Lung (tissue), 12 donors: ENCODE results near the gene AASDH. TPM values are rescaled to one million over a fixed set of nuclear protein-coding genes. Genes with fewer than 3 reads are reported as not detected.
A peak's percentile ranks its signal among the peaks of the same experiment; 100 is the strongest.

Experiments
- ATAC-seq: fragments of 200-7000 bp; cut with Tn5 transposase; one replicate; pipeline ENCODE4 v1.9.1; 2020; ENCODE audit warnings: moderate number of reproducible peaks; ENCODE audit not compliant: insufficient read depth, low FRiP score
- DNase-seq, 3 donors: peaks; one replicate each; pipeline ENCODE4 v3.0.0-alpha.2; 2013 to 2017
- H3K27ac ChIP-seq, 2 donors: one replicate each; pipeline ENCODE4 v1.5.1; 2013; ENCODE audit warnings: mild to moderate bottlenecking in 2 of 2, moderate library complexity in 2 of 2, control low read depth in 1 of 2, inconsistent platforms in 1 of 2, low read depth in 1 of 2, low read length in 1 of 2
- H3K27me3 ChIP-seq, 3 donors: one replicate each; pipeline ENCODE4 v1.5.1; 2013; ENCODE audit warnings: low read length in 2 of 3; ENCODE audit not compliant: control insufficient read depth in 3 of 3, insufficient read depth in 3 of 3
- H3K36me3 ChIP-seq, 4 donors: one replicate each; pipeline ENCODE4 v1.5.1; 2013; ENCODE audit warnings: low read length in 4 of 4, mild to moderate bottlenecking in 1 of 4, moderate library complexity in 1 of 4; ENCODE audit not compliant: control insufficient read depth in 4 of 4, insufficient read depth in 4 of 4
- H3K4me1 ChIP-seq, 5 donors: one replicate each; pipeline ENCODE4 v1.5.1; 2013; ENCODE audit warnings: low read length in 5 of 5, mild to moderate bottlenecking in 2 of 5, moderate library complexity in 1 of 5; ENCODE audit not compliant: control insufficient read depth in 5 of 5, insufficient read depth in 5 of 5
- H3K4me3 ChIP-seq: one replicate; pipeline ENCODE4 v1.5.1; 2013; ENCODE audit warnings: mild to moderate bottlenecking, control low read depth, moderate library complexity
- H3K9ac ChIP-seq, 2 donors: one replicate each; pipeline ENCODE4 v1.5.1; 2013; ENCODE audit warnings: low read length in 2 of 2, control low read depth in 1 of 2; ENCODE audit not compliant: insufficient read depth in 1 of 2
- H3K9me3 ChIP-seq, 4 donors: one replicate each; pipeline ENCODE4 v1.5.1; 2013; ENCODE audit warnings: low read length in 3 of 4, mild to moderate bottlenecking in 1 of 4, moderate library complexity in 1 of 4; ENCODE audit not compliant: control insufficient read depth in 4 of 4, insufficient read depth in 3 of 4
- WGBS, 2 donors: extraction: QIAGEN DNeasy Blood & Tissue Kit; methylation state at CpG; one replicate each; pipeline ENCODE4 v1.1.7; 2013; 5-methylcytosine and 5-hydroxymethylcytosine counted together
- polyA plus RNA-seq, 2 donors: library from polyadenylated mRNA; stranded (reverse); fragments of 200-250 nt; gene quantifications; one replicate each; pipeline ENCODE4 v1.2.1, GENCODE V29; 2013
- total RNA-seq, 2 donors: library from RNA; depleted of rRNA in 1 of 2; stranded (reverse); fragments of >200 nt in 1 of 2; gene quantifications; one replicate each; pipeline ENCODE4 v1.2.1, GENCODE V29; 2014 to 2021
- TF ChIP-seq, protein P1 (sequence below): IDR thresholded peaks from 2 replicates; pipeline ENCODE4 v1.5.1; 2012; ENCODE audit warnings: mild to moderate bottlenecking; ENCODE audit errors: control extremely low read depth, extremely low read depth
- donor health status: control.
- donor health status: control.
- donor health status: Bipolar disorder and iron deficiency.
- donor health status: healthy.
- donor health status: DM: yes; HTN: yes; CAD: no.

Gene AASDH
- total and polyA plus RNA-seq, 4 donors, result 2.4 to 23.4 (median 7.2) TPM

DNA sequence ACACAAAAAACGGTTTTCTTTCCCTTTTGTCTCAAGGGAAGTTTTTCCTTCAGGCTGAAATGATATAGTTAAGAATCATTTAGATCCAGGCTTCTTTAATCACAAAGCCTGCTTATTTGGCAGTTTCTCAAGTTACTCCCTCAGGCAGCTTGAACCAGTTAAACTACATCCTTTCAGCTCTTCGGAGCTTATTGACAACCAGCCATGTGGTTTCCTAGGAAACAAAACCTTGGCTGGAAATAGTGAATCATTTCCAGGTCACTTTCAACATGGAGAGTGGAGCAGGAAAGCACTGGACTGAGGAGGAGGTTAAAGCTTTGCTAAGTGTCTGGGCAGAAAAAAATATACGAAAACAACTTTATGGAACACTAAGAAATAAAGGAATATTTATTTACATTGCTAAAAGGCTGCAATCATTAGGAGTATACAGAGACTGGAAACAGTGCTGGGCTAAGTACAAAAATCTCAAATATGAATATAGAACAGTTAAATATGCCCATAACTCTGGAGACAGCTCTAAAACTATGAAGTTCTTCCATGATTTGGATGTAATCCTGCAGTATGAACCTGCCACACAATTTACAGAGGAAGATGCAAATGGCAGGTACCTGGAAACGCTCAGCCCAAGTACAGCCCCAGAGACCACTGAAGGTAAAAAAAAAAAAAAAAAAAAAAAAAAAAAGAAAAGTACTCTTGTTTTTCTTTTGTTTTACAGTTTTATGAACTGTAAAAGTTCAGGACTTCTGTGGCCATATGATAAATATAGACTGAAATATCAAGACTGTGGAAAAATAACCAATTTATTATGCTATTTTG is 23.2 kb upstream of the AASDH start:
- Histone ChIP-seq H3K9ac (peak overlapping the region in 1 of 2 donors; percentile 84), H3K4me3 (no peak overlapping the region)

DNA sequence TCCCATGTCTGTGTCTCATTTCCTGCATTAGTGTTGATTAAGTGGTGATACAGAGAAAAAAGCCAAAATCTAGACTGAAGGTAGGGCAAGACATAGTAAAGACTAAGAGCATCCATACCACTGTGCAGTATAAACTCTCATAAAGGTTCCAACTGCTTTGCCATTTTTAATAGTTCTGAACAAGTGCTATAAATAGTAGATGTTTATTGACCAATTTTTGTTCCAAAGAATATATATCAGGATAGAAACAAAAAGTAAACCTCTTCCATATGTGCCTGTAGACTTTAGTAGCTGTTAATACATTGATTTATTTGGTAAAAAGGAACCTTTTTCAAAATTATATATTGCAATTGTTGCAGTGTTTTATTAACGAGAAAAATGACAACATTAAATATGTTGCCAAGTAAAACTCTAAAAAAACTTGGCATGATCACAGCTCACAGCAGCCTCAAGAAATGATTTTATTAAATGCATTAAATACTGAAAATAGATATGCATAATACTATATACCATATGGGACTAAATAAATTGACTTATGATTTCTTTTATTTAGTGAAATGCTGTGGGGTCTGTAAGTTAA is 22.3 kb upstream of the AASDH start:
- peak overlapping the region in 1 of 2 donors; percentile 84 for H3K9ac ChIP-seq
- H3K27me3 ChIP-seq, result no peaks in the 10 kb centered on the region
- no peak overlapping the region for H3K4me3 ChIP-seq
- ATAC-seq, result no peak
- H3K36me3 ChIP-seq, result peaks cover 0 to 7% (median 2%) of the 10 kb centered on the region in 4 donors
- WGBS, 2 donors, result 29 to 49% methylated on average over 1 of the region's 1 CpG
- H3K4me1 ChIP-seq, result peaks cover 0 to 27% (median 3%) of the 10 kb centered on the region in 5 donors
- H3K27ac ChIP-seq, result no peak overlapping the region
- peak in 1 of 3 donors; percentile 75 for DNase-seq
- H3K9me3 ChIP-seq, result no peaks in the 10 kb centered on the region
- TF ChIP-seq, protein P1, sequence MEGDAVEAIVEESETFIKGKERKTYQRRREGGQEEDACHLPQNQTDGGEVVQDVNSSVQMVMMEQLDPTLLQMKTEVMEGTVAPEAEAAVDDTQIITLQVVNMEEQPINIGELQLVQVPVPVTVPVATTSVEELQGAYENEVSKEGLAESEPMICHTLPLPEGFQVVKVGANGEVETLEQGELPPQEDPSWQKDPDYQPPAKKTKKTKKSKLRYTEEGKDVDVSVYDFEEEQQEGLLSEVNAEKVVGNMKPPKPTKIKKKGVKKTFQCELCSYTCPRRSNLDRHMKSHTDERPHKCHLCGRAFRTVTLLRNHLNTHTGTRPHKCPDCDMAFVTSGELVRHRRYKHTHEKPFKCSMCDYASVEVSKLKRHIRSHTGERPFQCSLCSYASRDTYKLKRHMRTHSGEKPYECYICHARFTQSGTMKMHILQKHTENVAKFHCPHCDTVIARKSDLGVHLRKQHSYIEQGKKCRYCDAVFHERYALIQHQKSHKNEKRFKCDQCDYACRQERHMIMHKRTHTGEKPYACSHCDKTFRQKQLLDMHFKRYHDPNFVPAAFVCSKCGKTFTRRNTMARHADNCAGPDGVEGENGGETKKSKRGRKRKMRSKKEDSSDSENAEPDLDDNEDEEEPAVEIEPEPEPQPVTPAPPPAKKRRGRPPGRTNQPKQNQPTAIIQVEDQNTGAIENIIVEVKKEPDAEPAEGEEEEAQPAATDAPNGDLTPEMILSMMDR, result no peak

More for the DNA sequence above, 23.2 kb upstream of the AASDH start:
- TF ChIP-seq, protein P1, result no peak
- Histone ChIP-seq H3K36me3 (peaks cover 0 to 7% (median 2%) of the 10 kb centered on the region in 4 donors), H3K4me1 (peaks cover 0 to 27% (median 3%) of the 10 kb centered on the region in 5 donors), H3K9me3 (no peaks in the 10 kb centered on the region), H3K27me3 (no peaks in the 10 kb centered on the region), H3K27ac (no peak overlapping the region)
- WGBS, 2 donors, result 37 to 49% methylated on average over 4 of the region's 4 CpGs
- DNase-seq (peak; percentile 88 to 99 (median 99)), ATAC-seq (peak; percentile 75)

GRCh38 chr4:56408978-56409377 is 21.7 kb upstream of the AASDH start:
- ATAC-seq, result no peak
- Histone ChIP-seq H3K4me1 (peaks cover 0 to 27% (median 3%) of the 10 kb centered on the region in 5 donors), H3K27ac (no peak overlapping the region), H3K9ac (no peak overlapping the region), H3K9me3 (no peaks in the 10 kb centered on the region), H3K27me3 (no peaks in the 10 kb centered on the region), H3K4me3 (no peak overlapping the region), H3K36me3 (peaks cover 0 to 7% (median 2%) of the 10 kb centered on the region in 4 donors)
- peak in 1 of 3 donors; percentile 27 for DNase-seq
- WGBS, 2 donors, result 93 to 100% methylated on average over 2 of the region's 2 CpGs
- TF ChIP-seq, protein P1, result no peak
